Measurements from ENCODE around the gene TENT5C.

TENT5C gene

GRCh38 chr1:117574161-117574835 lies 31.6 kb upstream of the TENT5C start:
- no peak for DNase-seq

- DNase-seq: no peak
Measured at GRCh38 chr1:117575586-117576225, 30.1 kb upstream of the TENT5C start.

GRCh38 chr1:117576236-117576635 lies 29.6 kb upstream of the TENT5C start:
- DNase-seq: no peak

DNA sequence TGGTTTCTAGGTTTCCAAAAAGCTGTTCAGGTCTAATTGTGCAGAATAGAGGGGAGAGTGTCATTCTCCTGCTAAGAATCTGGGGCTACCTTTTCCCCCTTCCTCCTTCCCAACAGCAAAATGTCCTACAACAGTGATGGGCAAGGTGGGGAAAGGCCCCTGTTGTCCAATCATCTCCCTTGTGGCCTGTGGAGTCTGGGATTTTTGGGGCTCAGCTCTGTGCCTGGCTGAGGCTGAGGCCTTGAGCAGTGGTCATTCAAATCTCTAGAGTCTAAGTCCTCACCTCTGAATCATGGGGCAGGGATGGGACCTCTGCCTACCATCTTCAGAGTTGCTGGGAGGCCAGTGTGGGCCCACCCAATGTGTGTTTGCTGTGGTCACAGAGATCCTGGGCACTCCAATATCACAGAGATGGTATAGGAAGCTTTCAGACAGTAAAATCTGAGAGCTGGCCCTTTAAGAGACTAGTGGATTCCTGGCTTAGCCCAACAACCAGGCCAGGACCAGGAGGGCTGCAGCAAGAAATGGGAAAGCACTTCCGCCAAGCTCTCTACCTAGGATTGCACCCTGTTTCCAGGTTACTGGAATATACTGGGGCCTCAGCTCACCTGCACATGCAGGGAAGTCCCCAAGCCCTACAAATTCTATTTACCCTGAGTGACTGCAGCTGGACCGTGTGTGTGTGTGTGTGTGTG lies 28.5 kb upstream of the TENT5C start:
- DNase-seq: no peak

DNA sequence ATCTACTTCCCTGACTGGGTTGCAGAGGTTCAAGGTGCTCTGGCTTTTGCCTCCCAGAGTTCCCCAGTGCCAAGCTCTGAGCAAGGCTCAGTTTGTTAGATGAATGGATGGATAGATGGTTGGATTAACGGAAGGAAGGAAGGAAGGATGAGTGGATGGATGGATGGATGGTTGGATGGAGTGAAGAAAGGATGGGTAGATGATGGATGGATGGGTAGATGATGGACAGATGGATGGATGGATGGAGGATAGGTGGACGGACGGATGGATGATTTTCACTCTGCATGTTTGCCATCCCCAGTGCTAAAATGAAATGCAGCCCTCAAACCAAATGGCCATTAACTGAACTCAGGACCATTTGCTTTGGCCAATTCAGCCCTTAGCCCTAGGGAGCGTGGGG lies 27.4 kb upstream of the TENT5C start:
- DNase-seq: no peak

DNA sequence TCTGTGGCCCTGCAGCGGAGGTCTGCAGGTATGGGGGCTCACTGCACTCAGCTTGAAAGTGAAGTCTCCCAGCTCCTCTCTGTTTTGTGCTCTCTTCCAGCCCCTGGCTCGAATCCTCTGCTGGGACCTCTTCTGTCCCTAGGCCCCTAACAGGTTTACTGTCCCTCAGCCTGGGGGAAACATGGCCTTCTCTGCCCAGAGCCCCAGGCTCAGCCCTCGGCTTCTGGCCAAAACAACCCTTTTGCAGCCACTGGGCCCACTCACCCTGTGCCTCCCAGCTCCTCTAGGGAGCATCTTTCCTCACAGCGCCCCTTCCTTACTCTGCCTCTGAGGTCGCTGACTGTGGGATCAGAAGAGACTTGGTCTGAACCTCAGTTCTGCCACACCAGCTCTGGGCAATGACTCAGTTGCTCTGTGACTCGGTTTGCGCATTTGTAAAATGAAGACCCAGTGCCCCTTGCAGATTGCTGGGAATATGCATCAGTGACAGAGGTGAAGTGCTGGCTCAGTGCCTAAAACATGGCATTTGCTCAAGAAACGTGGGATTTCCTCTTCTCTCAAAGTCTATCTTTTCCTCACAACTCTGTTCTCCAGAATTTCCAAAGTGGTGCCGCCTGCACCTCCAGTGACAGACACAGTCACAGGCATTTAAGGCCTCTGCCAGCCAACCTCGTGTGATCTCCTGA lies 26.5 kb upstream of the TENT5C start:
- no peak for DNase-seq

GRCh38 chr1:117580436-117580835 lies 25.4 kb upstream of the TENT5C start:
- DNase-seq: no peak

DNA sequence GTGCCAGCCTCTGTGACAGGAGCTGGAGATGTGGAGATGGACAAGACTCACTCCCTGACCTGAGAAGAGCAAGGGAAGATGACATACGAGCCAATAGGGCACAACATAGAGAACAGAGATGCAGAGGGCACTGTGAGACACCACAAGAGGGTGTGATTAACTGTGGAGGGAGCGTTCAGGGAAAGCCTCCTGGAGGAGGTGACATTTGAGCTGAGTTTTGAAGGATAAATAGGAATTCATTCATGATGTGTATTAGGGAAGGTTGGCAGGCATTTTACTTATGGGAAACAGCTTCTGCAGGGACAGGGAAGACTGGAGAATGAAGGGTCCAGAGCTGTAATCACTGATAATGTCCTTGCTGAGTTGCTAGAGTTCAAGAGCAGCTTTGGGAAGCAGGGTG lies 25.0 kb upstream of the TENT5C start:
- no peak for DNase-seq

- DNase-seq: no peak
Measured at GRCh38 chr1:117581391-117581943, 24.4 kb upstream of the TENT5C start.

- DNase-seq: no peak
Measured at GRCh38 chr1:117582451-117582850, 23.4 kb upstream of the TENT5C start.

DNA sequence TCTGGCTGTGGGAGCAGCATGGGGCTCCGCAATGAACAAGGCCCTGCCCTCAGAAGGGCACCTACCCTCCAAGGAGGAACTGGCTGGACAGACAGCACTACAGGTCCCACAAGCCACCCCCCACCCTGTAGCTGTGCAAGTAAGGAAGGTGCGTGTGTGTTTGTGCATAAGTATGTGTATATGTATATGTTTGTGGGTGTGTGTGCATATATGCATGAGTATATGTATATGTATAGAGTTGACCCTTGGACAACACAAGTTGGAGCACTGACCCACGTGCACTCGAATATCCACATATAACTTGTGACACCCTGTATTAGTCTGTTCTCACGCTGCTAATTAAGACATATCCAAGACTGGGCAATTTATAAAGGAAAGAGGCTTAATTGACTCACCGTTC lies 22.6 kb upstream of the TENT5C start:
- DNase-seq: no peak

GRCh38 chr1:117584181-117584580 lies 21.7 kb upstream of the TENT5C start:
- no peak for DNase-seq

DNA sequence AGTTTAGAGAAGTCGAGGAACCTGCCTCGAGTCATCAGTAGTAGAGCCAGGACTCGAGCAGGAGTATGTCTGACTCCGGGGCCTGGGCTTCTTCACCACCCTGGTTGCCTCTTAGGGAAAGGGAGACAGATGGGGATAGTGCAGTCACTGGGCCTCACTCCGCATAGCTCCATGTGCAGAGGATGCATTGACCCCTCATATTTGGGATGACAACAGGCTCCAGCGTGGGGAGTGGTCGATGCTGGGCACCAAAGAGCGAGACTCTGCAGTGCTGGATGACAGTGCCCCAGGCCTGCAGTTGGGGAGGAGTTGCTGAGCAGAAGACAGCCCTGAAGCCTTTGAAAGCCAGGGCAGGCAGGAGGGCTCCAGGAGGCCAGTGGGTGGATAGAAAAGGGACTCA lies 20.8 kb upstream of the TENT5C start:
- no peak for DNase-seq

- DNase-seq: no peak
Measured at GRCh38 chr1:117586337-117586736, 19.5 kb upstream of the TENT5C start.

DNA sequence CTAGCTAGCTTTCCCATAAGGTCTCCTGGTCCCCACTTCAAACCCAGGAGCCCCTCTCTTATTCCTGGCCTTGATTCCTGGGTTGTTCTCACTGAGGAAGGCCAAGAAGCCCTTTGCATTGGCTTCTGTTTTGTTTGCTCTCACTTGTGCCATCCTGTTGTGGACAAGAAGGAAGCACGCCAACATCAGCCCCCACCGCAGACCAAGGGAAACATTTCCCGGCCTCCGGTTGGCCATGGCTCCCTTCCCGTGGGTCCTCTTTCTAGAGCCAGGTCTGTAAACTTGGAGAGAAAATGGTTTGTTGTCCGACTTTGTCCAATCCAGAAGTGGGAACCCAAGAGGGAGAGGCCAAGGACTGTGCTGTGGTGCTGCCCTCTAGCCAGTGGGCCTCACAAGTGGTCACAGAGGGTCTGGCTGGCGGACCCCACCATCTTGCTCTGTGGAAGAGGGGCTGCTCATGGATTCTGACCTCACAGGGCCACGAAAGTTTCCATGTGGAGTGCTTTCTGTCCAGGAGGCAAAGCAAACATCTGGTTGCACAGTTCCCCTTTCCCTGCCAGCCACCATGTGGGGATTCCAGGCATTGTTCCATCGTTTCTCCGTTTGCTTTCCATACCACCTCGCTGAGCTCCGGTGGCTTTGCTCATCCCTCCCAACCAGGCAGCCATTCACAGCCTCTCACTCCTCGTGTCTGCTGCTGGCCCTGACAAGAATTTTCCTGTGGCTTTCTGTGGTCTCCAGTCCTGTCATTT lies 18.9 kb upstream of the TENT5C start:
- no peak for DNase-seq

DNA sequence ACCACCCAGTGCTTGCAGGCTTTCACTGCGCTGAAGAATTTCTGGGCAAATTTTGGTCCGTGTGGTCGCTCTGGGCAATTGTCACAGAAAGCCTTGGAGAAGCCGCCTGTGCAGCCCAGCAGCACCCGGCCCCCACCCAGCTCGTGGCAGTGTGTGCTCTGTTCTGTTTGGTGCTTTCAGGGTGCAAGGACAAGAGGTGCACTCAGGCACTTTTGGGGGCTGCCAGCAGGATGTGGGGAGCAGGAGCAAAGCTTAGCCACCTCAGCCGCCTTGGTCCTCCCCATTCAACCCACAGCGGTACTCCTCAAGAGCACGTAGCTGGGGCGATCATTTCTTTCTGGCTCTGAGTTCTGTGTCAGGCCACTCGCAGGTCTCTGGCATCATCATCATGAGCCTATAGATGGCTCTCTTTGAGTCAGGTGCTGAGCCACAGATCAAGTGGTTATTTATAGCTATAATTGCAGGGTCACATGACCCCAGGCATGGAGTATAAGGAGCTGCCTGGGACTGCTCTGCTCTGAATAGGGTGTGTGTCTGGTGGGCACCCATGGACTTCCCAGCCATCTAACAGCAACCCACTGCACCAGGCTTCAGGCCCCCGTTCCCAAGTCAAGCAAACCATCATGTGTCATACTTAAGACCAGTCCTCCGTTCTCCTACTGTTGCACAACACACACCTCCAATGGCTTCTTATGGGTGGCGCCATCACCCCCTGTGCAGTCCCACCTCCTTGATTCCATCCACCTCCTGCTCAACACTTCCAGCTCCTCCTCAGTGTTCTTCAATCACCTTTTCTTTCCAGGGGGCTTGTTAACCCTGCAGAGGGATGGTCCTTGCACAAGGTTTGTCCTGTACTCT lies 18.1 kb upstream of the TENT5C start:
- DNase-seq: no peak

GRCh38 chr1:117589544-117589943 lies 16.3 kb upstream of the TENT5C start:
- DNase-seq: no peak

- no peak for DNase-seq
Measured at GRCh38 chr1:117590273-117590925, 15.4 kb upstream of the TENT5C start.

DNA sequence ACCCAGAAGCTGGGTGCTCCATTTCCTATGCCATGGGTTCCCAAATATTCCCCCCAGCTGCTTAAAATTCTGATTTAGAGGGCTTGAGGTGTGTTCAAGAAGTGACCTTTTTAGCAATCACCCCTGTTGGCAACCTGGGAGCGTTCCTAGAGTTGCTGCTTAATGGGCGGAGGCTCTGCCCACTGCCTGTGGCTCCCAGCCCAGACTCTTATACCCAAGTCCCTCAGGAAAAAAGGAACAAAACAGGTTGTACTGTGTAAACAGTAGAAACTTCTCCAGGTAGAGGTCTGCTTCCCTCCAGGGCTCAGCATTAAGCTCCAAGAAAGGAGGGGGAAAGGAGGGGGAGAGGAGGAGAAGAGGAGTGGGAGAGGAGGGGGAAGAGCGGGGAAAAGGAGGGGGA lies 14.6 kb upstream of the TENT5C start:
- DNase-seq: no peak

DNA sequence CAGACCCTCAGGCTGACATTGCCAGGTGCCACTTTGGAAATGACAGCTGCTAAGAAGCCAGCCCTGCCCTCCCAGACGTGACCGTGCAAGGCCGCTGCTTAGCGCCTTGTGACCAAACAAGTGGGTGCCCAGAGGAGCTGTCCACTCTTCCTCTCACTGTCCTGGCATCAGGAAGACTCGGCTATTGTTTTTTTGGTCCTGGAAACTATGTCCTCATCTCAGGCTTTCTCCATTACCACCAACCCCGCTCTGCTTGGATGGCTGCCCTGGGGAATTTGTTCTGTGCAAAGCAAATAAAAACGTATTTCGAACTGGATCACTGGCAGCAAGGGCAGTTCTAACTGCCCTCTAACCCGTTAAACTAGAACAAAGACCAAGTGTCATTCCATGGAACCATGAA lies 13.7 kb upstream of the TENT5C start:
- no peak for DNase-seq

All from activated CD4-positive, alpha-beta T cell treated with anti-CD3 and anti-CD28 coated beads, Interleukin-2, Interleukin-6, amounts not matched to agents 100 ng/mL and 50 ng/mL, durations not matched to agents 16 hours and 8 hours (primary cell).